GM19239 (cell line): Measurements from ENCODE around the gene PMAIP1.

Source experiments
- DNase-seq: peaks from one replicate; pipeline ENCODE4 v3.0.0; 2011; ENCODE audit warnings: low spot score; ENCODE audit not compliant: insufficient read length
- FAIRE-seq: peaks from 2 replicates; lab custom pipeline; 2011; peaks lifted over from hg19 to GRCh38; lab: Jason Lieb, UNC

The PMAIP1 gene

DNA sequence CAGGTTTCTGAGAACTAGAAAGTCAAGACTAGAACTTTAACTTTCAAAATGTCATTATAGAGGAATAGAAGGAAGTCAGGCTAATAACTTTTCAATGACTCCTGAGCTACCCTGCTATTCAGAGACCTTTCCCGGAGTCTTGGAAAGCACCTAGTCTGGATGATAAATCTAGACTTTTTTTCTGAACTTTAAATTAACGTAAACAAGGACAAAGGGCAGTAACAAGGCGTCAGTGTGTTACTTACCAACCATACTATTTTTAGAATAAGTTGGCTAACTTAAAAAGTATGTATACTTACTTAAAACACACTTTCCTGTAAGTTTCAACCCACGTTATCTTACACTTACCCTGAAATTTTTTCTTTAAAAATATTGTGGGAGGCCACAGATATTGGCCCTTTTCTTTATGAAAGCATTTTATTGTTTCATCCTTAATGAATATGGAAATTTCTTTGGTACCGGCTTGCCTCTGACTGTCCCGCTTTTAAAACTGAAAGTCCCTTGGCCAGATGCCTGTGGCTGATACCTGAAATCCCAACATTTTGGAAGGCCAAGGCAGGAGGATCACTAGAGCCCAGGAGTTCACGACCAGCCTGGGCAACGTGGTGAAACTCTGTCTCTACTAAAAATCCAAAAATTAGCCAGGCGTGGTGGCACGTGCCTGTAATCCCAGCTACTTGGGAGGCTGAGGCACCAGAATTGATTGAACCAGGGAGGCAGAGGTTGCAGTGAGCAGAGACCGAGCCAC, 9.7 kb downstream of the PMAIP1 start:
- DNase-seq (no peak), FAIRE-seq (no peak)

GRCh38 chr18:59910967-59911366, 11.2 kb downstream of the PMAIP1 start:
- FAIRE-seq (no peak), DNase-seq (no peak)

DNA sequence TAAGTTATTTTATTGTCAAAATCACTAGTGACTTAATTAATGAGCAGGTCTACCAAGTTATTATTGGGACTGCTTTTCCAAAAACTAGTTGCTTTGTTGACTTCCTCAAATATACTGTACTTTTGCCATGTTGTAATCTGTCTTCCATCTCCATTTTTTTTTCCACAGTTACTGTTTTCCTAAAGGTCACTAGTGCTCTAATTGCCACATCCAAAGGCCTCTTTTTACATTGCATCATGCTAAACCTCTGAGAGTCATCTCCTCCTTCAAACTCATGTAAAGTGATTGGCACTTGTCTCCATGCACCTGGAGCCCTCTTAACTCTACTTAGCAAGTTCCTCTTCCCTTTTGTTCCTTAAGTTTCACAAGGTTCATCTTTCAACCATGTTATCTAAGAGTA, 11.8 kb downstream of the PMAIP1 start:
- DNase-seq (no peak), FAIRE-seq (no peak)

DNA sequence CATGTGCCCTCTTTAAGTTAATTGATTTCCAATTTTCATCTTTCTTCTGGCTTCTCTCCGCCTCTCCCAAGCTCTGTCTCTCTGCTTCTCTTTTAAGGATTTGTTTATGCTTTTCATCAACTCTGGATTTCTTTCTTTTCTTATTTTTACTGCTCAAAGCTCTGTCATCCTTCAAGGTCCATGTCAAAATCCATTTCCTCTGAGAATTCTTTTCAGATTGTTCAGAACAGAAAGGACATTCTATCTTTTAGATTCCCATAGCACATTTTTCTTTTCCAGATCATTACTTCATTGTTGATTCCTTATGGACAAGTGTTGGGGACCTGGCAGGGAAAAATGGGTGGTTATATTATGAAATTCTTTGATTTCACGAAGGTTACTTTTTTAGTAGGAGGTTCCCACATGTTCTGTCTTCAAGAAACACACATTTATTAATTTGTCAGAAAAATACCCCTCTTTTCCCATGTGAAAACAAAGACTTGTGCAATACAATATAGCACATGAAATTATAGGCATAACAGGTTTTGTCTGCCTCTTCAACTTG, 12.3 kb downstream of the PMAIP1 start:
- DNase-seq (no peak), FAIRE-seq (no peak)

DNA sequence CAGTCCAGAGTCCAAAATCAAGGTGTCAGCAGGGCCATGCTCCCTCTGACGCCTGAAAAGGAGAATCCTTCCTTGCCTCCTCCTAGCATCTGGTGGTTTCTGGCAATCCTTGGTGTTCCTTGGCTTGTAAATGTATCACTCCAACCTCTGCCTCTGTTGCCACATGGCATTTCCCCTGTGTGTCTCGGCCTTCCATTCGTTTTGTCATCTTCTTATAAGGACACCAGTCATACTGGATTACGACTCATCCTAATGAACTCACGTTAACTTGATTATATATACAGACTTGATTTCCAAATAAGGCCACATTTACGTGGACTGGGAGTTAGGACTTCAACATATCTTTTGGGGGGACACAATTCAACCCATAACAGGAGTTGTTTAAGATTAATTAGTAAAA, 15.8 kb downstream of the PMAIP1 start:
- FAIRE-seq (no peak), DNase-seq (no peak)

DNA sequence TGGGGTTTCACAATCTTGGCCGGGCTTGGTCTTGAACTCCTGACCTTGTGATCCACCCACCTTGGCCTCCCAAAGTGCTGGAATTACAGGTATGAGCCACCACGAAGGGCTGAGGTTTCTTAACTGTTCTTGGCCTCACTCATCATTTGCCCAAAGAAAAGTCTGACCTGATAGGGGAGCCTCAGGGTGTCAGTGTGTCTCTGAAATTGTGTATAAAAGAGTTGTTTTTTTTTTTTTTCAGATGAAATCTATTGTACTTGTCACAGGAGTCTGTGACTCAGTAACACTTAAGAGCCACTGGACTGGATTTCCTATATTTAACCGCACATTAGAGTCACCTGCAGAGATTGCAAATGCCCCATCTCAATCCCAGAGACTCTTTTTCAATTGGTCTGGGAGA, 16.9 kb downstream of the PMAIP1 start:
- DNase-seq, result no peak
- FAIRE-seq, result peak; percentile 18

DNA sequence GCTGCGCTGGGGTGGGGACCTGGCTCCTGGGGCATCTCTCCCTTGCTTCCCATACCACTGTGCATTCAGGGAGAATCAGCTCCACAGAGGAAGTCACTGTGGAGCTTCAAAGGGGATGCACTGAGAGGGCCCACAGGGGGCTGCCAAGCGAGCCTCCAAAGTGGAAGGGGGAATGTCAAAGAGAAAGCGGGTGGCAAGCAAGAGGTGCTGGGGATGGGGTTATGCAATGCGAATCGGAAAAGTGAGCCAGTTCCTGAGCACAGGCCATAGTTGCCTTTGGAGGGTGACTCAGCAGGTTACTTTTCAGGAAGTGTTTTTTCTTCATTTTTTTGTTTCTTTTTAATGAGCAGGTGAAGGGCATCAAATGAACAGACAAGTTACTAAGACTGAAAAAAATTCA, 17.6 kb downstream of the PMAIP1 start:
- DNase-seq (no peak), FAIRE-seq (no peak)

DNA sequence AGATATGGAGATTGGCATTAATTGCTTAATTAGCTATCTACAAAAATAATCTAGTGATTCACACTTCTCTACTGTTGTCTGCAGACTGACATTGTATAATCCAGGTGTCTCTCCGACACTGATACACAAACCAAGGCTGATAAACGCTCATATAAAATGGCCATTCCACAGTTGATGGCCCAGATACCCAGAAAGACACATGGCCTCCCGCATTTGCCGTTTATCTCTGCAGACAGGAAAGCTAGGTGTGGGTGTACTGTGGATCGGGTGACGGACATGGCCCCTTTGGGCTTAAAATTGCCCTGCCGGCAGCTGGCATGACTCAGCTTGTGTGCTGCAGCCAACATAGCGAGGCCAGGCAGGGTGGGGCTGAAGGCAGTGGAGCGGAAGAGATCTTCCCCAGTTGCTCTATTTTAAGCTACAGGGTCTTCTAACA, 18.5 kb downstream of the PMAIP1 start:
- DNase-seq, result no peak
- peak; percentile 98 for FAIRE-seq

GRCh38 chr18:59918997-59919396, 19.2 kb downstream of the PMAIP1 start:
- FAIRE-seq, result no peak
- no peak for DNase-seq

DNA sequence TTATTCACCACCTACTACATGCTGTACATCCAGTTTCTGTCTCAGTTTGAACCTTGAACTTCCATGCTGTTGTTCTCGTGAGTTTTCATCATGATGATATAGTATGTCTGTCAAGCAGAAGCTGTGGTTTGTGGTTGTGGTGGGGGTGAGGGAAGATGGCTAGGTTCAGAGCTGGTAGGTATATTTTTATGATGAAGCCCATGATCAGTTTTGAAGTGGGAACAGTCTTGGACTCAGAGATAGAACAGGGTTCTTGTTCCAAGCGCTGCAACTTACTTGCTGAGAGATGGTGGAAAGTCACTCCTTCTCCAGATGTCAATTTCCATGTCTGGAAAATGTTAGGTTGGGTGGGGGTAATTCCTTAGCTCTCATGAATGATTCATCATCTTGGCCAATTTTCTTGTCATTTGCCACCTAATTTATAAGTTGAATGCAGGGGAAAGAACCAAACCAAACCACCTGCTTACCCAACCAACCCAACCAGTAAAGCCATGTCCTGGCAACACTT, 21.6 kb downstream of the PMAIP1 start:
- peak; percentile 96 for FAIRE-seq

DNA sequence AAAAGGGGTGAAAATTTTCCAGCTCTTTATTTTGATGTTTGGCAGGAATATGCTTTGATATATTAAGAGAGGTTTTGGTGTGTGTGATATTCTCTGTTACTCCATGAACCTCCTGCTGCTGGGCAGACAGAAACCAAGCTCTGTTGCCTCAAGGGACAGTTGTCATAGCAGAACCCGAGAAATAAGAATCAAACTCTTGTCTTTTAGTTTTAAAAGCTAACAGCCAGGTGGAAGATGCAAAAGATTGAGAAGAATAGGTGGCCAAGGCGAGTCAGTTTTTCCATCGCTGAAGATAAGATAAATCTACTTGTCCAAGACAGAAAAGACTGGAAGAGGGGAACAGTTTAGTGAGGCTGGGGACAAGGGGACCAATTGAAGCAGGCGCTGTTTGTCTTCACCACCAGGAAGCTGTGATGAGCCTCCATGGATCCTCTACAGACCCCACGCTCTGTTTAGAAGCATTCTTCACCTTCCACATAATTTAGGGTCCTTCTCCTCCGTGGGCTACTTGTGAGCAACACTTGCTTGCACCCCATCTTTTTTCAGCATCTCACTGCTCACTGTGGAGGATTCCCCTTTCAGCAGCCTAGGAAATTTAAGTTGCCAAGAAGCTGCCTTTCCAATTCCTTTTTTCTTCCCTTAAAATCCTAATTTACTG, 23.9 kb downstream of the PMAIP1 start:
- DNase-seq (no peak), FAIRE-seq (no peak)

More for the DNA sequence above, 21.6 kb downstream of the PMAIP1 start:
- no peak for DNase-seq

DNA sequence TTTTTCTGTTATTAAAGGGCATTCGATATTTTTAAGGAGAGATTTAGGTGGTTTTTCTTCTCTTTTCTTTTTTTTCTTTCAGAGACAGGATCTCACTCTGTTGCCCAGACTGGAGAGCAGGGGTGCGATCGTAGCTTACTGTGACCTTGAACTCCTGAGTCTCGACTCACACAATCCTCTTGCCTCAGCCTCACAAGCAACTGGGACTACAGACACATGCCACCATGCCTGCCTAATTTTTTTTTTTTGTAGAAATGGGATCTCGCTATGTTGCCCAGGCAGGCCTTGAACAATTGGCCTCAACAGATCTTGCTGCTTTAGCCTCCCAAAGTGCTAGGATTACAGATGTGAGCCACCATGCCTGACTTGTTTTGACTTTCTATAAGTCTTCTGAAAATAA, 26.3 kb downstream of the PMAIP1 start:
- peak; percentile 11 for FAIRE-seq

DNA sequence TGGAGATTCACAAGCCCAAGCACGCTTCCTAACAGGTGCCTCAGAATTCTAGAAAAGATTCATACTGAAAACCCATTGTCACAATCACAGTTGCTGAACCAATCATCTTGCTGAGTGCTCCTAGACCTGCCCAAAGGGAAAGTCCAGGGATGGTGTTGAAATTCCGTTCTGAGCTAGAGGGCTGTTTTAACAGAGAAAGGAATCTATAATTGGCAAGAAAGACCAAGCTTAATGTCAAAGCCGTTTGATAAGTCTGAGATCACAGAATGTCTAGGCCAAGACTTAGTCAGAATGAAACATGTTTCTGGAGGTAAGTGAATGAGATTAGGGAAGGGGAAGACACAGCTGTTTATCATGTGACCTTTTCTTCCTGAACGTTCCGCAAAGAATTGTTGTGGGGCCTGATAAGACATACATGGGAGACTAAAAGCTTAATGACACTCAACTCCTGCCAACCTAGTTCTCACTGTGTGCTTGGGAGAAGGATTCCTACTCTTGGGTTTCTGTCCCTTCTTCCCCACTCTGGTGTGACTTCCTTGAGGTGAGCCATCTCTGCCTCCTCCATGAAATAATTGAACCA, 27.5 kb downstream of the PMAIP1 start:
- DNase-seq (no peak), FAIRE-seq (peak; percentile 99)

More for the DNA sequence above, 26.3 kb downstream of the PMAIP1 start:
- DNase-seq, result no peak

DNA sequence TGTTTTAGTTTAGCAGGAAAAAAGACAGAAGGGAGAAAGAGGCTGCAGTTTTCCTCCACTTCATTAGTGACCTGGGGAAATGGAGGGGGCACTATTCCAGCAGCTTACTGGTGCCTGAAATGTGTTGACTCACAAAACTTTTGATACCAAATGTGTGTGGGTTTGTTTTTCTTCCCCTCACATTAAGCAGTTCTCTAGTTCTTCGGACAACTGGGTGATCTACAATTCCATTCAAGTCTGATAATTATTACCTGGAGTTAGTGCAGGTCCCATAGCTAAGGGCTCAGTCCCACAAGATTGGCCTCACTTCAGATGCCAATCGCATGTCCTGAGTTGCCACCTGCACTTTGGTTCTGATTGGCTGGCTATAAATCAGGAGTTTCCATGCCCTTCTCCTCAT, 28.4 kb downstream of the PMAIP1 start:
- no peak for DNase-seq
- FAIRE-seq, result no peak

DNA sequence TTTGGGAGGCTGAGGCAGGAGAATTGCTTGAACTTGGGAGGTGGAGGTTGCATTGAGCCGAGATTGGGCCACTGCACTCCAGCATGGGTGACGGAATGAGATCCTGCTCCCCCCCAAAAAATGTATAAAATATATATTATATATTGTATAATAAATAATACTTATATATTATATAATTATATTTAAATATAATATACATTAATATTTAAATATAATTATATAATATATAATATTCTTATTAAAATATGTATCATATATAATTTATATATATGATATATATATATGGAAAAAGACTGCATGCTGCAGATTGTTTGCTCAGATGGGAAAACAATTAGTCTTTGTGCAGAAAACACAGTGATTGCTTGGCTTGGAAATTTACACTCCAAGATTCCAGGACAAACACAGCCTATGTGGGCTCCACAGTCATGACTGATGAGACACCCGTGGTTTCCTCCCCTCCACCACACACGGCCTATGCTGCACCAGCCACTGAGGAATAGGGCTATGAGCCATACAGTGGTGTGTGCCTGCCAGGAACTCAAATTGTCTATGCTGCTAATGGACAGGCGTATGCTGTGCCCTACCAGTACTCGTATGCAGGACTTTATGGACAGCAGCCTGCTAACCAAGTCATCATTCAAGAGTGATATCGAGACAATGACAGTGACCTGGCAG, 30.0 kb downstream of the PMAIP1 start:
- no peak for DNase-seq

GRCh38 chr18:59932401-59932800, 32.6 kb downstream of the PMAIP1 start:
- no peak for DNase-seq
- no peak for FAIRE-seq

More for the DNA sequence above, 30.0 kb downstream of the PMAIP1 start:
- no peak for FAIRE-seq

DNA sequence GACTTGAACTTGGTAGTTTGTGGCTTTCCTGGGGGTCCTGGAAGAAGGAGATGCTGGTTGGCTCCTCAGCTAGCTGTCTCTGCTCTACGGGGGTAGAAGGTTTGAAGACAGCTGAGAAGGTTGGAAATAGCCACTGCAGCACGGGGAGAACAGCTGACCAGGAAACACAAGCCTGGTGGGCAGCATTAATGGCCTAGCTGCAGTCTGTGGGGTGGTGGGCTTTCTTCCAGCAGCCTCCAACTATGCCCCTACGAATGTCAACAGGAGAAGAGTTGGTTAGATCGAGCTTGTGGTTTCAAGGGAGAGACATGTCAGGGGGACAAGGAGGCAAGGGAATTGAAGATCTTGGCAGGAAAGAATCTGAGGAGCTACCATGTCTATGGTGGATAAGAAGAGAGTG, 38.9 kb downstream of the PMAIP1 start:
- no peak for FAIRE-seq
- DNase-seq, result no peak

DNA sequence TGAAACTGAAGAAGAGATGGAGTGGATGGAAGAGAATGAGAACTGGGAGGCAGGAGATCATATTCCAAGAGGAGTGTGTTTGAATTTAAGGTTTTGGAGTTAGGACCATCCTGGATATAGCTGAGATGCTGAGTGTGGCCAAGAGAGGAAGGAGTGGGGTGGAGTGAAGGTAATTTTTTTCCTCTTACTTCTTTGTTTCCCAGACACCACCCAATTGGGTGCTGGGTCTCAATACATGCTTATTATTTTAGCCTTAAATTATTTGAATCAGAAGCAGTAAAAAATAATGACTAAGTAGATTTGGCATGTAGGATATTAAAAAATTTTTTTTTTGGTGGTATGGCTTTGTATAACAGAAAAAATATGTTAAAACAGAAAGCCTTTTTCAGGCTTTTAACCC, 39.3 kb downstream of the PMAIP1 start:
- FAIRE-seq (no peak), DNase-seq (no peak)

GRCh38 chr18:59940068-59940467, 40.3 kb downstream of the PMAIP1 start:
- FAIRE-seq, result no peak

GRCh38 chr18:59941331-59941730, 41.5 kb downstream of the PMAIP1 start:
- DNase-seq, result no peak
- no peak for FAIRE-seq

More at GRCh38 chr18:59940068-59940467, 40.3 kb downstream of the PMAIP1 start:
- no peak for DNase-seq
